Ammon's horn (tissue), 1 donor: Measurements from ENCODE around the gene MCHR1.
"Not testable (repeated sequence)": the region's sequence is repeated elsewhere in the genome, so short reads cannot be mapped to it uniquely, and the experiment has no call there.

Experiments used
- DNase-seq: peaks from one replicate; pipeline ENCODE4 v3.0.0-alpha.2; 2016; ENCODE audit warnings: low spot score

The MCHR1 gene

DNA sequence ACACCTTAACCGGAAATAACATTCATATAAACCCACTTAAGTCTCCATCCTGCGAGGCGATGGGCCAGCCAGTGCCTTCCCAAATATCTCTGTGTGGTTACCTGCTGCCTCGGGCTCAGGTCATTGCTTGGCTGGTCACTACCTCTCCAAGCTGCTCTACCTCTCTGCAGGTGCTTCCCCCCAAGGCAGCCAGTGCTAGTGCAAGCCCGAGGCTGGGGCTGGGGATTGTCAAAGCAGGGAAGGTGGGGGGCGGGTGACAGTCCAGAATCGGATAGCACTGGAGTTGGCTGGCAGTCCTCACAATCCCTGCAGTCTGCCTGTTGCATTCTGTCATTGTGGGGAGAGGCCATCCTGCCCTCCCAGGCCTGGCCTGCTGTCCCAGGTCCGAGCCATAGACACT, 11.1 kb downstream of the MCHR1 start:
- DNase-seq, result no peak

DNA sequence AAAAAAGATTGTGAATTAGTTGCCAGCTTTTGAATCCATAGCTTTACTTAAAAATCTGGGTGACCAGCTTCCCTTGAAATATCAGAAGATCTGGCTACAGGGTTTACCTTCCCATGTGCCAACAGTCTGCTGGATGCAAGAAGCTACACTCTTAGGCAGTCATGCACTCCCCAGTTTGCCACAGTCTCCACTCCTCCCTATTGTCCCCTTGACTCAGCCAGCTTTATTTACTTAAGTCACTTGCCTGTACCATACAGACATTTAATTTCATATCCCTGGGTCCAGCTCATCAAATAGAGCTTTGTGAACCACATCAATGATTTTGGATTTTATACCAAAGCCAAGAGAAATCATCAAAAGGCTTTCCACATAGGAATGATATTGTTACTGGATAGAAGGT, 12.2 kb downstream of the MCHR1 start:
- DNase-seq, result no peak

DNA sequence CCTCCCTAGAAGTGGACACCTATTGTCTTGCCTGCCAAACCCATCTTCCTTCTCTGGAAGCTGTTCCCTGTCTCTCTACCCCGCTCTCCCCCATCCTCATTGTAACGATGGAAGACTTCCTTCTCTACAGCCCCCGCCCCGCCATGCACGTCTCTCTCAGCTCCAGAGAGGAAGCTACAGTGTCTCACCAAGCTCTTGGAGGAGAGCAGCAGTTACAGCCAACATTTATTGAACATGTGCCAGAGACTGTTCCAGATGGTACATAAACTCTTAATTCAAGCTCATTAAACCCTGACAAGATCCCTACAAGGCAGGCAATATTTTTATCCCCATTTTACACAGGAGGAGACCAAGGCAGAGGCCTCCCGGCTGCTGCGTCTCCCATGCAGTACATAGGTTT, 15.1 kb downstream of the MCHR1 start:
- peak; percentile 41 for DNase-seq

DNA sequence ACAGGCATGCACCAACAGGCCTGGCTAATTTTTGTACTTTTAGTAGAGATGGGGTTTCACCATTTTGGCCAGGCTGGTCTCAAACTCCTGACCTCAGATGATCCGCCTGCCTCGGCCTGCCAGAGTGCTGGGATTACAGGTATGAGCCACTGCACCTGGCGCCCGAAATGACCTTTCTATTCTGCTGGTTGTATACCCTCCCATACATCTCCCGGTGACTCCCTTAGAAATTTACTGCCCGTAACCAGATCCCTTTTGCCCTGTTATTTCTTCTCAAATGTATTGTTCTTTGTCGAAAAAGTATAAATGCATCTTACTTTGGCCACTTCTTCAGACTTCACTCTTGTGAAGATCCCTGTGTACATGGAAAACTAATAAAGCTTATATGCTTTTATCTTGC, 22.0 kb downstream of the MCHR1 start:
- no peak for DNase-seq

DNA sequence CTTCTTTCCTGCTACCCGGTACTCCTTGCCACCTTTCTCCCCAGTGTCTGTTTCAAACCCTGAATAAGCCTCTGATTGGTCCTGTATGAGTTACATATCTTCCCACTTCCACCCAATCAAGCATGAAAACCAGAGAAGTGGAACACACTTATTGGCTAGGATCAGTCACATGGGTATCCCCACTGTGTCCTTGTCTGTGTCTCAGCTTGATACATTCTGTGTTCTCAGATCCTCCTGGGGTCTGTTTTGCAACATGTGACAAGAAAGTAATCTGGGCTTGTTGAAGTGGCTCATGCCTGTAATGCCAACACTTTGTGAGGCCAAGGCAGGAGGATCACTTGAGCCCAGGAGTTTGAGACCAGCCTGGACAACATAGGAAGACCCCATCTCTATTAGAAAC, 23.9 kb downstream of the MCHR1 start:
- DNase-seq, result no peak

DNA sequence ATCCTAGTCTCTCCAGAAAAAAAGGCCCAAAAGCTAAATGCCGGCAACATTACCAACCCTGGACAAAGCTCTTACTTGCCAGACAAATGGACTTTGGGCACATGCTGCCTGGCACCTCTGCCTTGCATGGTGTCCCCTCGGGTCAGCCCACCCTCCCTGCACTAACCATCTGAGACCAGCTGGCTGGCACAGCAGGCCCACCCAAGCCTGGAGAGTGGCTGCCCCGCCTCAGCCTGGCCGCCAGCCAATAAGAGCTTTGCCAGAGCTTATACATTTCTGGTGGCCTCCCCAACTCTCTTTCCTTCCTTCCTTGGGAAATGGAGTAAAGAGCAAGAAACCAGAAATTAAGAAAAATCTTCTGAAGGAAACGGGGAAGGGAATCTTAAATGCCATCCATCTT, 24.5 kb downstream of the MCHR1 start:
- no peak for DNase-seq

DNA sequence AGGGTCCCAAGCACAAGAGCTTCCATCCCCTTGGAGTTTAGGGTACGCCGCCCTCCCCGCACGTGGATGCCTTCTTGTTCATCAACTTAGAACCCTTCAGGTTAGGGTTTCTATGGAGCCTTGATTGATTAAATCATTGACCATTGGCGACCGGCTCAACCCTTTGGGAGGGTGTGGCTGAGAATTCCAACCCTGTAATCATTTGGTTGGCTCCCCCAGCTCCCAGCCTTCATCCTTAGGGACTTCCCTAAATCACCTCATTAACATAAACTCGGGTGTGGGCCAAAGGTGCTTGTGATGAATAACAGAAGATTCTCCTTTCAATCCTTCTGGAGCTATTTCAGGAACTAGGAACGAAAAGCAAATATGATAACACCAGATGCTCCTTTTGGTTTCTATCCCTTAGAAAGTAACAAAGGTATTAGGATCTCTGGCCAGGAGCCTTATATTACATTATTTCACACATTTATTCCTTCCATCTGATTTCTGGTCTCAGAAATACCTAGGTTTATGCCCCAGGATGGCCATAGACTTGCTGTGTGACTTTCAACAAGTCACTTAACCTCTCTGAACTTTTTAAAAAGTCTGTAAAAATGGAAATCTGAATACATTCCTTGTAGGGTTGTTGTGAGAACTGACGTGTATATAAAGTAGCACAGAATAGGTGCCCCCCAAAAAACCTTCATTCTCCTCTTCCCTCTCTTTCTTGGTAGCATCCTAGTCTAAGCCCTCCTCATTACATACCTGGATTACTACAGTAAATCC, 26.8 kb downstream of the MCHR1 start:
- no peak for DNase-seq

DNA sequence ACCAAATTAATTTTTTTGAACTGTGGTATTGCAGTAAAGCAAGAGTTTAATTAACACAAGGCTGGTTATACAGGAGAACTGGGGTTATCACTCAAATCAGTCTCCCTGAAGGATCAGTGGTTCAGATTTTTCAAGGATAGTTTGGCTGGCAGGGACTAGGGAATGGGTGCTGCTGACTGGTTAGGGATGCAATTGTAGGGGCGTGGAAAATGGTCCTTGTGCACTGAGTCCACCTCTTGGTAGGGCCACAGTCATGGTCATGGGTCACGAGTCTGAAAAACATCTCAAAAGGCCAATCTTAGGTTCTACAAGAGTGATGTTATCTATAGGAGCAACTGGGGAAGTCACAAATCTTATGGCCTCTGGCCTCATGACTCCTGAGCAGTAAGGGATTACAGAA, 27.9 kb downstream of the MCHR1 start:
- DNase-seq, result no peak

DNA sequence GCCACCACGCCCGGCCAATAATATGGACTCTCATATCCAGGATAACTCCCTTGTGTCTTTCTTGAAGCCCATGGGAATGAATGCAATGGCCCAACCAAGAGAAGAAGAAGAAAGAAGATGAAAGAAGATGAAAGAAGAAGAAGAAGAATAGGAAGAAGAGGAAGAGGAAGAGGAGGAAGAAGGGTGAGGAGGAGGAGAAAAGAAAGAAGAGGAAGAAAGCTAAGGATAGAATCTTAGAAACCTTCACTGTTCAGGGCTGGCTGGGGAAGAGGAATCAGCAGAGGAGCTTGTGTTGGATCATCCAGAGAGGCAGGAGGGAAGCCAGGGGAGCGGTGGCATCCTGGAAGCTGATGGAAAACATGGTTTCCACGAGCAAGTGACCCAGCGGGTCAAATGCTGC, 28.9 kb downstream of the MCHR1 start:
- DNase-seq, result no peak

DNA sequence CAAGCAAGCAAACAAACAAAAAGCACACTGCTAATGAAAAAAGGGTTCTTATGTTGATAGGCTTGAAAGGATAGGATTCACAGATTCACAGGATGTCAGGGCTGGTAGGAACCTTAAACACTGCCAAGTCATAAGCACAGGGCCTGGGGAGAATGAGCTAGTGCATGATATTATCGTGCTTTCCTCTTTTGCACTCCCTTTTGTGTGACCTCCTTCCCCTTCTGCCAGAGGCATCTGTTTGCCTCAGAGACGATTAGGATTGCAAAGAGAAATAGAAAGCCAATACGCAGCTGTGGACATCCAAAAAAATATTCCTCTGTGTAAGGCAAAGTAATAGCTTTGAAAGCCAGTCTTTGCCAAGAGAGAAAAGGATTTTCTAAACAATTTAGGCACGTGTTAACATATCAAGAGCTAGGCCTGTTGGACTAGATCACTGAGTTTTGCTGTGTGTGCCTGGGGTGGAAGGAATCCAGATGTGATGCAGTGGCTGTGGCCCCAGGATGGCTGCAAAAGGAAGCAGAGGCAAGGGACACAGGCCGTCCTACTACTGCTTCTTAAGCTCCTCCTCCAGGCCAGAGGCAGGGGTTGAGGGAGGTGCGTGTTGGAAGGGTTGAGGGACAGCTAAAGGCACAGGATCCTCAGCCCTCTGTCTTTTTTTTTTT, 30.6 kb downstream of the MCHR1 start:
- no peak for DNase-seq

DNA sequence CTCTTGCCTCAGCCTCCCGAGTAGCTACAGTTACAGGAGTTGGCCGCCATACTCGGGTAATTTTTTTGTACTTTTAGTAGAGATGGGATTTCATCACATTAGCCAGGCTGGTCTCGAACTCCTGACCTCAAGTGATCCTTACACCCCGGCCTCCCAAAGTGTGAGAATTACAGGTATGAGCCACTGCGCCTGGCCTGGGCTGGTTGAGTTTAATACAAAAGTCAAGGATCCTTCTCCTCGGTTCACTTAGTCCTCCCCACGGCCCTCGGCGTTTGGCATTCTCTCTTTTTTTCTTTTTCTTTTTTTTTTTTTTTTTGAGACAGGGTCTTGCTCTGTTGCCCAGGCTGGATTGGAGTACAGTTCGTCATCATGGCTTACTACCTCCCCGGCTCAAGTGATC, 33.0 kb downstream of the MCHR1 start:
- no peak for DNase-seq

DNA sequence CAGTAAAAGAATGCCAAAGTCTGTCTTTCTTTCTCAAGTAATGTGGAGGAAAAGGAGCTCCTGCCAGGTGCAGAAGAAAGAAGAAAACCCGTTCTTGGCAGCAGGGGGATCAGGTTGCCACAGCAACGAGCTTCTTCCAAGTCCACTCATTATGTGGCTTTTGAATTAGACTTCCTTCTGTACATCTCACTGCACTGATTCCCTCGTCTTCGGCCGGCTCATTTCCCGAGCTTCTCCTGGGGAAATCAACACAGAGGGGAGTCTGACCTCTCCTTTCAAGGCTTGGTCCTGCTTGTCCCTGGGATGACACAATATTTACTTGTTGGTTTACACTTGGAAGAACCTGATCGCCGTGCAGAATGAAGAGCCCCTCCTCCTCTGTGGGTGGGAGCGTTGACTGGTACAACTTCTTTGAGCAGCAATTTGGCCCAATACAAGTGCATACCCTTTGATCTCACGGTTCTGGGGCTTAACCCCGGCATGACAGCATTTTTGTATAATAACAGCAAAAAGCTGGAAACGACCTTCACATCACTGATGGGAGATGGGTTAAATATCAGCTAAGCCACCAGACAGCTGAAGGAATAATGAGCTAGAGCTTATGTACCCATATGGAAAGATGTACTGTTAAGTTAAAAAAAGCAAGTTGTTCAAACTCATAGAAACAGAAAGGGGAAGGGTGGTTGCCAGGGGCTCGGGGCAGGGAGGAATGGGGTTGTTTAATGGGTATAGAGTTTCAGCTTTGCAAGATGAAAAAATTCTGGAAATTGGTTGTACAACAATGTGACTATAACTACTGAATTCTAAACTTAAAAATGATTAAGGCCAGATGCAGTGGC, 35.4 kb downstream of the MCHR1 start:
- peak; percentile 57 for DNase-seq

DNA sequence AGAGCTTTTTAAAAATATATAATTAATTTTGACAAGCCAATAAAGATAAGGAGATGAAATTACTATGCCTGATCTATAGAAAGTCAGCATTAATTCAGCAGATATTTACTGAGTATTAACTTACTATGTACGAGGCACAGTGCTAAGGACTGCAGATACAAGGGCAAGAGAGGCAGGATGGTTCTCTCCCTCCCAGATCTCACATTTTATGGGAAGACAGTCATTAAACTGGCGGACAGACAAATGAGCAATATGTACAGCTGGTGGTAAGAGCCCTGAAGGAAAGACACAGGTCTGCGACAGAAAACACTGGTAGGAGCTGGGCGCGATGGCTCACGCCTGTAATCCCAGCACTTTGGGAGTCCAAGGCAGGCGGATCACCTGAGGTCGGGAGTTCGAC, 36.8 kb downstream of the MCHR1 start:
- no peak for DNase-seq

DNA sequence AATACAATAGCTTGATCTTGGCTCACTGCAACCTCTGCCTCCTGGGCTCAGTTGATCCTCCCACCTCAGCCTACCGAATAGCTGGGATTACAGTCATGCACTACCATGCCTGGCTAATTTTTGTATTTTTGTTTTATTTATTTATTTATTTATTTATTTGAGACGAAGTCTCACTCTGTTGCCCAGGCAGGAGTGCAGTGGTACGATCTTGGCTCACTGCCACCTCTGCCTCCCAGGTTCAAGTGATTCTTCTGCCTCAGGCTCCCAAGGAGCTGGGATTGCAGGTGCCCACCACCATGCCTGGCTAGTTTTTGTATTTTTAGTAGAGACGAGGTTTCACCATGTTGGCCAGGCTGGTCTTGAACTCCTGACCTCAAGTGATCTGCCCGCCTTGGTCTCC, 38.4 kb downstream of the MCHR1 start:
- DNase-seq, result not testable (repeated sequence)

DNA sequence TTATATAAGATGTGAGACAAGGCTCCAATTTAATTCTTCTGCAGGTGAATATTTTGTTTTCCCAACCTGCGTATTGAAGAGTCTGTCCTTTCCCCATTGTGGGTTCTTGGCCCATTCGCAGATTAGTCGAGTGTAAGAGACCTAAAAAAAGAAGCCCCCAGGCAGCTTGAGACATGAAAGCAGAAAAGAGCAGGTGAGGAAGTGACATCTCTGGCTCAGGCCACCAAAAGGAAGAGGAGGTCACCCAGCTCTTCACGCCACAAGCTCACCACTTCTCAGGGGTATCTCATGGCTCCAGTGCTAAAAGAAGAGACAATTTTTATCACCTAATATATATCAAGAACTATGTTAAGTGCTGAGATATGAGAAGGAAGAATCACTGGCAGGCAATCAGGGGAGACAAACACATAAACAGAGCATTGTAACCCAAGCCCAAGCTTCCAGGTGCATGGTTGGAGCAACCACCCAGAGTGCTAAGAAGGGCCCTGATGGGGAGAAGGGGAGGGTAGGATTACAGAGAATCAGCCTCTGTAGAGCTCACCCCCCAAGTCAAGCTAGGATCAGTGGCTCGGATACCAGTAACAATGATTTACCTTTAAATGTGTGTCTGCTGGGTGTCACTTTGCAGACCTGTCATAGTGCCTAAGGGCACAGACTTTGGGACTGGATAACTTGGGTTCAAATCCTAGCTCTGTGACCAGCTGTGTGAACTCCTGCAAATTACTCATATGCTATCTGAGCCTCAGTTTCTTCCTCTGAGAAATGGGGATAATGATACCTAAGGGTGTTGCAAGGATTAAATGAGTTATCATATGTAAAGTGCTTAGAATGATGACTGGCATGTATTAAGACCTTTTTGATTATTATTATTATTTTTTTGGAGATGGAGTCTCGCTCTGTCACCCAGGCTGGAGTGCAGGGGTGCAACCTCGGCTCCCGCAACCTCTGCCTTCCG, 39.2 kb downstream of the MCHR1 start:
- DNase-seq, result no peak

DNA sequence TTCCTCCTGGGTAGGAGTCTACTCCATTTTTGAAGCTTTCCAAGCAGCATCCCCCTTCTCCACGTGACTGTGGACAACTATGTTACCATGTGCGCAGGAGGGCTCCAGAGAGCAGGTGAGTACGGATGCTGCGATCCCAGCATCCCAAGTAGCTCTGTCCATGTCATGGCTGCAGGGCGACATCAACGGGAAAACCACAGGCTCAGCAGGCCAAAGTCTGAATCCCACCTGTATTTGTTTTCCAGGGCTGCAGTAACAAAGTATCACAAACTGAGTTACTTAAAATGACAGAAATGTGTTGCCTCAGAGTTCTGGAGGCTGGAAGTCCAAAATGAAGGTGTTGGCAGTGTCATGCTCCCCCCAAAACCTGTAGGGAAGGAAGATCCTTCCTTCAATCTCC, 40.3 kb downstream of the MCHR1 start:
- no peak for DNase-seq

DNA sequence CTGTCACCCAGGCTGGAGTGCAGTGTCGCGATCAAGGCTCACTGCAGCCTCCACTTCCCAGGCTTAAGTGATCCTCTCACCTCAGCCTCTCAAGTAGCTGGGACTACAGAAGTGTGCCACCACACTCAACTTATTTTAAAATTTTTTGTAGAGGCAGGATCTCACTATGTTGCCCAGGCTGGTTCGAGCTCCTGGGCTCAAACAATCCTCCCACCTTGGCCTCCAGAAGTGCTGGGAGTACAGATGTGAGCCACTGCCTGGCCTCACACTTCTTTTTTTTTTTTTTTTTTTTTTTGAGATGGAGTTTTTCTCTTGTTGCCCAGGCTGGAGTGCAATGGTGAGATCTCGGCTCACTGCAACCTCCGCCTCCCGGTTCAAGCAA, 40.9 kb downstream of the MCHR1 start:
- not testable (repeated sequence) for DNase-seq

DNA sequence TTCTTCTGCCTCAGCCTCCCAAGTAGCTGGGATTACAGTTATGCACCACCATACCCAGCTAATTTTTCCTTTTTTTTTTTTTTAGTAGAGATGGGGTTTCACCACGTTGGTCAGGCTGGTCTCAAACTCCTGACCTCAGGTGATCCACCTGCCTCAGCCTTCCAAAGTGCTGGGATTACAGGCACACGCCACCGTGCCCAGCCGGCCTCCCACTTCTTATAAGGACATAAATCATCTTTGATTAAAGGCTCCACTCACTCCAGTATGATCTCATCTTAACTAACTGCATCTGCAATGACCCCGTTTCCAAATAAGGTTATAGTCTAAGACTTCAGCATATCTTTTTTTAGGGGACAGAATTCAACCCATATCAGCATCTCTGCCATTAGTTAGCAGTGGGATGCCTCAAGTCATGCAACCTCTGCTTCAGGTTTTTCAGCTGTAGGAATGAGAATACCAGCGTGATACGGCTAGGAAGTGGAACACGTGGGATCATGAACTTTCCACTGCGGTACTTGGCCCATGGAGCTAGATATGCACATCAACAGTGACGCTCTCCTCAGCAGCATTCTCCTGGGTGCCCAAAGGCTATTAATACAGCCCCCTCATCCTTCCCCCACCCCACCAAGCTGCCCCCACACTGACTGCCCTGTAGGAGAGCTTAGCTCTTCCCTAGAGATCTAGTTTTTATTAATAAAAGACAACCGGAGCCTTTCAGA, 41.4 kb downstream of the MCHR1 start:
- no peak for DNase-seq

DNA sequence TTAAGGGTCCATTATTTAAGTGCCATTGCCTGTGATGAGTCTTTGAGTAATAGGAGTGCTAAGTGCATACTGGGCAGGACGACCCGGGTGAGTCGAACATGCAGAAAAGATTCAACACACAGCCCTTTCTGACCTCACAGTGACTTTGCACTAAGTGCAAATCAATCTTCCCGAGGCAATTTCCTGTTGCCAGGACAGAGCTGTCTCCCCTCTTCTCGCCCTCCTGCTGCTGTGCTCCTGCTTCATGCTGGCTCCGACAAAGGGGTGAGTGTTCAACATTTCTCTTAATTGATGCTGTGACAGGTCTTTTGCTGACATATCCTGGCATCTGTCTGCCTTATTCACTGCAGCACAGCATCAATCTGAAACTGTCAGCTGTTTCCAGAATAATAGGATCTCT, 42.0 kb downstream of the MCHR1 start:
- DNase-seq, result peak; percentile 31

DNA sequence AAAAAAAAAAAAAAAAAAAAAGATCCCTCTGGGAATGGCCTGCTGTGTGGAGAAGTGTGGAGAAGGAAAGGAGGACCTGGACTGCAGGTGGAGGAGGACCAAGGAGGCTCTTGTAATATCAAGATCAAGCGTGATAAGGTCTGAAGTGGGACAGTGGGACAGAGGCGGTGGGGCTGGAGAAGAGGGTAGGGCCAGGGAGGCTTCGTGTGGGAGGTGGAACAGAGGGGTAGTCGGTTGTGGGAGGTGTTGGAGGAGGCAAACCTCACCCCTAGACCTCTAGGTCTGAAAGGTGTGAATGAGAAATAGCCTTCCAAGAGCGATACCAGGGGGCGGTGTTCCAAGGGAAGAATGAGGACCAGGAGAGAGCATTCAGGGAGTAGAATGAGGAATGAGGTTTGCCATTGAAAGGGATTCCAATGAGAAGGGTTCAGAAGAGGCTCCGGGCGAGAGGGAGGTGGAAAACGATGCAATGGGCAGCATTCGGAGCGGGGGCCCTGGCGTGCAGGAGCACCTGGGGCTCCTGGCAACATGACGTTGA, 44.2 kb downstream of the MCHR1 start:
- no peak for DNase-seq

DNA sequence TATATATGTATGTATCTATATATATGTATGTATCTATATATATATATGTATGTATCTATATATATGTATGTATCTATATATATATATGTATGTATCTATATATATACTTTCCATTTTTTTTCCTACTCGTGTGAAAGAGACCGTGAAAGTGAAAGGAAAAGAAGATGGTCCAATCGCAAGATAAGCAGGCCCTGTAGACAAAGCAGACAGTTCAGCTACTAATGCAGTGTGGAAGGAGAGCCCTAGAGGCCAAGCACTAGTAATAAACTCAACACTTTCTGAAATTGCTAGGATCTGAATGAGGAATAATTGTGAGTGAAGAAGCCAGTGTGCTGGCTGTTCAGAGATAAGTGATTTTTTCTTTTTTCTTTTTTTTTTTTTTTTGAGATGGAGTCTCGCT, 47.2 kb downstream of the MCHR1 start:
- DNase-seq, result no peak
